Measurements from ENCODE around the gene GTPBP4.

DNA sequence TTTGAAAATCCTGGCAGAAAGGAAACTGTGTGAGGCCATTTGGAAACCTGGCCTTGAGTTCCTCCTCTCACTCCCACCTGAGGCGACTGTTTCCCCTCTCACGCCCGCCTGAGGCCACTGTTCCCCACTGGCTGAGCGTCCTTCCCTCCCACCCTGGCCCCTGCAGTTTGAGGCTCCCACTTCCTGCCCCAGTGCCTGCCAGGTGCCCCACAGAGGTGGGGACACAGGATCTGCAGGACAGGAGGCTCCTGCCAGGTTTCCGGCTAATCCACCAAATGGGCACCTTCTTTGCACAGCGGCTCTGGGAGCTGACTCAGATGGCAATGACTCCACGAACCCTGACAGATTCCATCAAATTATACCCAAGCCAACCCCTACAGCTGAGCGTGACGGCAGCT, 32.4 kb upstream of the GTPBP4 start:
- TF ChIP-seq, protein P1, sequence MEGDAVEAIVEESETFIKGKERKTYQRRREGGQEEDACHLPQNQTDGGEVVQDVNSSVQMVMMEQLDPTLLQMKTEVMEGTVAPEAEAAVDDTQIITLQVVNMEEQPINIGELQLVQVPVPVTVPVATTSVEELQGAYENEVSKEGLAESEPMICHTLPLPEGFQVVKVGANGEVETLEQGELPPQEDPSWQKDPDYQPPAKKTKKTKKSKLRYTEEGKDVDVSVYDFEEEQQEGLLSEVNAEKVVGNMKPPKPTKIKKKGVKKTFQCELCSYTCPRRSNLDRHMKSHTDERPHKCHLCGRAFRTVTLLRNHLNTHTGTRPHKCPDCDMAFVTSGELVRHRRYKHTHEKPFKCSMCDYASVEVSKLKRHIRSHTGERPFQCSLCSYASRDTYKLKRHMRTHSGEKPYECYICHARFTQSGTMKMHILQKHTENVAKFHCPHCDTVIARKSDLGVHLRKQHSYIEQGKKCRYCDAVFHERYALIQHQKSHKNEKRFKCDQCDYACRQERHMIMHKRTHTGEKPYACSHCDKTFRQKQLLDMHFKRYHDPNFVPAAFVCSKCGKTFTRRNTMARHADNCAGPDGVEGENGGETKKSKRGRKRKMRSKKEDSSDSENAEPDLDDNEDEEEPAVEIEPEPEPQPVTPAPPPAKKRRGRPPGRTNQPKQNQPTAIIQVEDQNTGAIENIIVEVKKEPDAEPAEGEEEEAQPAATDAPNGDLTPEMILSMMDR (optimal IDR thresholded peaks at IDR 0.05 in 1 of 3, IDR thresholded peaks at IDR 0.05 in 1 of 3, conservative IDR thresholded peaks at IDR 0.05 in 1 of 3; ENCODE audit: extremely low read depth in 1 of 3, insufficient read depth in 2 of 3, low read length in 3 of 3): no peak
- no peak for TF ChIP-seq EZH2 (IDR thresholded peaks at IDR 0.05; ENCODE audit: low read length)
